GM19239 (cell line): Measurements from ENCODE around the gene NCAPH2.
A peak's percentile ranks its signal among the peaks of the same experiment; 100 is the strongest.

Experiments used
- DNase-seq: peaks from one replicate; pipeline ENCODE4 v3.0.0; 2011; ENCODE audit warnings: low spot score; ENCODE audit not compliant: insufficient read length
- FAIRE-seq: peaks from 2 replicates; lab custom pipeline; 2011; peaks lifted over from hg19 to GRCh38; lab: Jason Lieb, UNC

NCAPH2 gene

DNA sequence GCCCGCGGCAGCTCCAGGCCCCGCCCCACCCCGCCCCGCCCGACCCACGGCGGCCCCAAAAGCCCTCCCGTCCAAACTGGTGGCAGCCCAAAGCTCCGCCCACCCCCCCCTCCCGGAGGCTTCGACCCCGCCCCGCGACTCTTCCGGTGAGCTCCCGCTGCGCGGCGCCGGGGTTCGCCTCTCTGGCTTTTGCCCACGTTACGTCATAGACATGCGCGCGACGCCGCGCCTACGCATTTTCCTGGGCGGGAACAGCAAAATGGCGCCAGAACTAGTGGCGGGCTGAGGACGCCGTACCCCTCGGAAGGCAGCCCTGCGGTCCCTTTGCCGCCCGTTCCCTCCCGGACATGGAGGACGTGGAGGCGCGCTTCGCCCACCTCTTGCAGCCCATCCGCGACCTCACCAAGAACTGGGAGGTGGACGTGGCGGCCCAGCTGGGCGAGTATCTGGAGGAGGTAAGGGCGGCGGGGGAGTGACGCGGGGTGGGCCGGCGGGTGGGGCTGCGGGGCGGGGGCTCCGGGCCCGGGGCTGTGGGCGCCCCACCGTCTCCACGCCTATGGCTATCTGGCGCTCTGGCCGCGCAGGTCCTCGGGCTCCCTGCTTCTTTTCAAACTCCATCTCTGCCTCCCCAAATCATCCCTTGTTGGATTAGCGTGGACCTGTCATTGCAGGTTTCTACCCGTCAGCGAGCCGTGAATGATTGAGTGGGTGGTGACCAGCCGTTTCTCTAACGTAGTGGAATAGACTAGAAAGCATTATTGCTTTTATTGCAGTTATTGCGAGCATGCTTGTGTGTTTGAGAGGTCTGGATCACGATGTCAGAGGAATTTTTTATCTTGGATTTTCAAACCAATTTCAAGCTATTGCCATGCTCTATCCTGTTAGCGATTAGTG, at the start of gene NCAPH2:
NCAPH2 (plus strand) TSS at position 234 of the 894 bp plus-strand sequence; CDS start at position 348, 114 bp downstream.
- peak; percentile 97 for FAIRE-seq

GRCh38 chr22:50459016-50459415, 49.0 kb upstream of the NCAPH2 start:
- FAIRE-seq: no peak
- no peak for DNase-seq

More for the DNA sequence above, at the start of gene NCAPH2:
- peak; percentile 100 for DNase-seq

GRCh38 chr22:50459496-50460140, 48.4 kb upstream of the NCAPH2 start:
- DNase-seq (no peak), FAIRE-seq (no peak)

GRCh38 chr22:50460938-50461337, 47.1 kb upstream of the NCAPH2 start:
- FAIRE-seq (no peak), DNase-seq (no peak)

GRCh38 chr22:50461536-50461935, 46.5 kb upstream of the NCAPH2 start:
- DNase-seq (no peak), FAIRE-seq (no peak)

GRCh38 chr22:50461979-50462540, 46.0 kb upstream of the NCAPH2 start:
- FAIRE-seq (no peak), DNase-seq (no peak)

DNA sequence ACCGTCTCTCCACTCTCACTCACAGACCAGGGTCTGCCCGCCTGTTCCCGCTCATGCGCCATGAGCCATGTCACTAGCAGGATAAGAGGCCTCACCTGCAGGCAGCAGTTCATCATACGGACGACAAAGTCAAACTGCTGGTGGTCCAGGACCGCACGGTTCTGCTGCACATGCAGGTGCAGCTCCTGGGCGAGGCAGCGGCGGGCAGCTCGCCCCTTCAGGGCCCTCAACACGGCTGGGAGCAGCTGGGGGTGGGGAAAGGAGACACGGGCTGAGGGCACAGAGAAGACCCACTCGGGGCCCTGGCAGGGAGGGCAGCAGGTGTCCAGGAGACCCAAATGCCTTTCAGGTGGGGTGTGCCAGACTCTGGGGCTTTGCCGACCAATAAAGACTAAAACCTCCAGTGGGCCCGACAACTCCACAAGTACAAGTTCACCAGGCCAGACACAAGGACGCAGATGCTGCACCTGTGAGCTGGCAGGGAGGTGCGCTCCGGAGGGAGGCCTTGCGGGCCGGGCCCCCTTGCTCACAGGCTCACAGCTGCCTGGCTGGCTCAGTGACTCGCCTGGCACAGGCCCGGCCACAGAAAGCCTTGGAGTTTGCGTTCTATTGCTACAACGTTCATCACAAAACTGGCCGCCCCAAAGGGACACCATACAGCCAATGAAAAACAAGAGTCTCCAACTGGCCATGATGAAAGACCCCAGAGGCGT, 44.7 kb upstream of the NCAPH2 start:
- FAIRE-seq: no peak
- DNase-seq: no peak

GRCh38 chr22:50464451-50464850, 43.6 kb upstream of the NCAPH2 start:
- DNase-seq (no peak), FAIRE-seq (no peak)

DNA sequence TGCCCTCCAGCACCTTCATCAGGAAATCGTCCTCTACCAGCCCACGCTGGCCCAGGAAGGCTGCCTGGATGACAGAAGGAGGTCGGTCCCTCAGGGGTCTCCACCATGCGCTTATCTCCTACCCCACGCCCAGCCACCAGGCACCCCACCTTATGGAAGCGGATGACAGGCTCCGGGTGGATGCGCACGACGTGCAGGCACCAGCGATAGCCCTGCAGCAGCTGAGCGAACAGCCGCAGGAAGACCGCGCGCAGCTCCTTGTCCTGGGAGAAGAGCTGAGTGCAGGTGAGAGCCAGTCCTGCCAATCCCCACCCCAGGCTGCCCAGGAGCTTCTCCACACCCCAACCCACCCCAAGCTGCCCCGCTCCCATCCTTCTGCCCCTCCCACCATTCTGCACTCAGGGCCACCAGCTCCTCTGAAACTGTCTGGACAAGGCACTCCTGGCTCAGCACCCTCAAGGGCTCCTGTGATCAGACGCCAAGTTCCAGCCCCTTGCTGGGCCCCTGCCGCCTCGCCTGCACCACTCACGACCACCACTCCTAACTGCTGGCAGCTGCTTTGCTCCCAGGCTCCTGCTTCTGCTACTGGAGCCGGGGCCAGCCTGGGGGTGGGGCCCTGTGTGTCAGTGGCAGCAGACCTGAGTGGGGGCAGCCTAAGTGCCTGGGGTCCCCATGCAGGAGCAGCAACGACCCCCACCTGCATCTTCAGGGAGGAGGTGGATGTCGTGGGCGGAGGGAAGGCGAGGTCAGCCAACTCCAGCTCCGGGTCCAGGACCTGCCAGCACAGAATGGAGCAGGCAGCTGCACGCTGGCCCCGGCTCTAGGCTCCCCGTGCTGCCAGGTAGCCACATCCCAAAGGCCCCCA, 42.7 kb upstream of the NCAPH2 start:
- DNase-seq (no peak), FAIRE-seq (no peak)

GRCh38 chr22:50467341-50467740, 40.7 kb upstream of the NCAPH2 start:
- FAIRE-seq: no peak

DNA sequence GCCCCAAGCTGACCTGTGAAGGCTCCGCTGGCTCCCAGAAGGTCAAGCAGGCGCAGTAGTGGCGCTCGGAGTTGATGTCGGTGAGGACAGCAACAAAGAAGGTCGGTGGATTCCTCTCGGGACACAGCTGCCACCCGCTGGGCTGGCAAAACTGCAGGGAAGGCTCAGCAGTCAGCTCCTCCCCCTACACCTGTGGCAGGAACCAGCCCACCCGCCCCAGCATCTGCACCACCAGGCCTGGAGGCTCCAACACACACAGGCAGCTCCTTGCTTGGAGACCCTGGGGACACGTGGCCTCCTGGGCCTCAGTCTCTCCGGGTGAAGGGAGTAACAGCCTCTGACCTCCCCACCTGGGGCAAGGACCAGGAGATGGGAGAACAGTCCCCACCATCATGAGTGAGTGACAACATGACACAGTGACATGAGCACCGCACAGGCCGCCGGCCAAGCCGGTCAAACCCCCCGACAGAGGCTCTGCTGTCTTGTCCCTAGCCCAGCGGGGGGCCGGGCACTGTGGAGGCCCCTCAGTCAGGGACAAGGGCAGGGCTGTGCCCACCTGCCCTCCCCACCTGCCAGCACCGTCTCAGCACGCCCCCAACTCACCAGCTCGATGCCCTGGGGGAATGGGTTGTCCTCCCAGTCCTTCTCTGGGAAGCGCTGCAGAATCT, 40.1 kb upstream of the NCAPH2 start:
- FAIRE-seq (no peak), DNase-seq (no peak)

More at GRCh38 chr22:50467341-50467740, 40.7 kb upstream of the NCAPH2 start:
- no peak for DNase-seq

- FAIRE-seq (no peak), DNase-seq (no peak)
Observed at GRCh38 chr22:50468626-50469025, 39.4 kb upstream of the NCAPH2 start.

- DNase-seq (peak; percentile 94), FAIRE-seq (peak; percentile 98)
Observed at GRCh38 chr22:50469377-50470305, 38.4 kb upstream of the NCAPH2 start.

DNA sequence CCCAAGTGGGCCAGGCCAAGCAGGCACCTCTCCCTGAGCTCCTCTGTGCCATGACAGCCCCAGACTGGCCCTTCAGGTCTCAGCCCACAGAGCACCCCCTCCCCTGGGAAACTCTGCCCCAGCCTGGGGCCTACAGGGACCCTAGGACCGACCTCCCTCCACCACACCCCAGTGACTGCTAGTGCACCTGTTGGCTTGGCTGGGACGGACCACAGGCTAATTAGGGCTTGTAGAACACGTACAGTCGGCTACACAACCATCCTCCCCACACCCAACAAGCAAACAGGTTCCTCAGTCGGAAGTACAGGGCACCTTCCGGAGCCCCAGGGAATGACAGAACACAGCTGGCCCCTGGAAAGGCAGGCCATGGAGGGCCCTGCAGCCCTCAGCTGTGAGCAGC, 37.5 kb upstream of the NCAPH2 start:
- FAIRE-seq (no peak), DNase-seq (no peak)

- FAIRE-seq (no peak), DNase-seq (no peak)
Observed at GRCh38 chr22:50471197-50471847, 36.7 kb upstream of the NCAPH2 start.

GRCh38 chr22:50471962-50472361, 36.1 kb upstream of the NCAPH2 start:
- FAIRE-seq: no peak
- no peak for DNase-seq

- FAIRE-seq (peak; percentile 92), DNase-seq (no peak)
Observed at GRCh38 chr22:50473088-50473487, 34.9 kb upstream of the NCAPH2 start.
